Cardiac muscle cell (in vitro differentiated cells and primary cell): ENCODE results near the gene SLC35F6. TPM values are rescaled to one million over a fixed set of nuclear protein-coding genes. Genes with fewer than 3 reads are reported as not detected.

Experiments used
- DNase-seq, 2 donors: peaks; one replicate each; pipeline versions ENCODE4 v3.0.0 to v3.0.0-alpha.2; 2010 to 2017; ENCODE audit warnings: low read depth in 1 of 2, low spot score in 1 of 2
- H3K27ac ChIP-seq: fragments of 200-600 bp; sonication (generic); 2 replicates; pipeline ENCODE4 v1.5.1; 2016
- H3K27me3 ChIP-seq: fragments of 200-600 bp; sonication (generic); 2 replicates; pipeline ENCODE4 v1.6.0; 2016; ENCODE audit warnings: control low read depth
- H3K36me3 ChIP-seq: fragments of 200-600 bp; sonication (generic); 2 replicates; pipeline ENCODE4 v1.5.1; 2016; ENCODE audit warnings: control low read depth
- H3K4me1 ChIP-seq: fragments of 200-600 bp; sonication (generic); 2 replicates; pipeline ENCODE4 v1.8.1; 2017; ENCODE audit warnings: low read depth, mild to moderate bottlenecking, mixed run types
- H3K4me3 ChIP-seq: fragments of 200-600 bp; sonication (generic); 2 replicates; pipeline ENCODE4 v1.5.1; 2016; ENCODE audit warnings: mild to moderate bottlenecking
- H3K9me3 ChIP-seq: fragments of 200-600 bp; sonication (generic); 2 replicates; pipeline ENCODE4 v1.5.1; 2017; ENCODE audit warnings: low read depth, mild to moderate bottlenecking, control low read depth
- CTCF ChIP-seq: IDR thresholded peaks from 2 replicates; pipeline ENCODE4 v1.5.1; 2012; ENCODE audit warnings: low read depth, mild to moderate bottlenecking, low read length
- polyA plus RNA-seq: library from polyadenylated mRNA; unstranded; fragments of >200 nt; fragmentation: Nextera tagmentation; extraction: Ambion mirVana; gene quantifications from 2 replicates; pipeline ENCODE4 v1.2.1, GENCODE V29; 2016
- total RNA-seq: library from RNA; depleted of rRNA; stranded (reverse); fragments of >200 nt; gene quantifications from 2 replicates; pipeline ENCODE4 v1.2.3, GENCODE V29; 2016

SLC35F6 gene
- total and polyA plus RNA-seq, 2 experiments from 2014 or later, result 7.2 to 11.2 TPM

GRCh38 chr2:26816893-26817292 is 52.8 kb downstream of the SLC35F6 start:
- Histone ChIP-seq H3K9me3 (no peaks in the 10 kb centered on the region), H3K4me1 (no peaks in the 10 kb centered on the region), H3K4me3 (no peak overlapping the region), H3K27me3 (no peaks in the 10 kb centered on the region), H3K36me3 (no peaks in the 10 kb centered on the region), H3K27ac (no peak overlapping the region)
- TF ChIP-seq CTCF, result no peak
- peak in 1 of 2 donors; percentile 6 for DNase-seq

DNA sequence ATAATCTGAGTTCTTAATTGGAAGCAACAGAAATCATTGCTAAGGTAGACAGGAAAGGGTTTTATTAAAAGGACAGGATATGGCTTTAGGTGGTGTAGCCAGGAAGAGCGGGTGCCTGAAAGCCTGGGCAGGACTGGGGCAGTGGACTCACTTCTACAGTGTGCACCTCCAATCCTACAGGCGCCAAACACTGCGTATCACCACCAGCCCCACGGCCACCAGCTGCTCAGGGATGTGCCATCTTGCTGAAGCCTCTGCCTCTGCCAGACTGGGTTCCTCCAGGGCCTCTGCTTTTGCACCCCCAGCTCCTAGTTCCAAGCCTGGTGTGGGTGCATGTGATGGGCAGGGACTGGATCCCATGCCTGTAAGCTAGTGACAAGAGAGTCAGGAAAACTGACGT is 54.2 kb downstream of the SLC35F6 start:
- H3K4me1 ChIP-seq, result no peaks in the 10 kb centered on the region
- H3K27me3 ChIP-seq, result no peaks in the 10 kb centered on the region
- H3K27ac ChIP-seq, result no peak overlapping the region
- no peak for DNase-seq
- no peaks in the 10 kb centered on the region for H3K9me3 ChIP-seq
- TF ChIP-seq CTCF, result no peak
- H3K4me3 ChIP-seq, result no peak overlapping the region
- H3K36me3 ChIP-seq, result no peaks in the 10 kb centered on the region

DNA sequence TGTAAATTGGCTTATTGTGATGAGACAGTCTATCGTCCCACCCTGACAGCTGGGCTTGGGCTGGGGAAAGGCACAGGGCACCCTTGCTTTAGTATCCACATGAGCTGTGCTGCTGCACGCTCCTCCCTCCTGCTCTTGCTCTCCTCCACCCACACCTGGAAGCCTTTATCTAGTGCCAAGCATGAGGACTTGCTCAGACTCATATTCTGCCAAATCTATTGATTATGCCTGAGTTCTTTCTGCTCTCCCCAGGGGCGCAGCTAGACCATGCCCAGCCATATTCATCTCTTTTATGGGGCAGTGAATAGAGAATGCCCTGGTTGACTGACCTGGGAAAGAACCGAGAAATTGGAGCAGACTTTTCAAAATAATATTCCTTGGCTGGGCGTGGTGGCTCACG is 54.9 kb downstream of the SLC35F6 start:
- Histone ChIP-seq H3K9me3 (no peaks in the 10 kb centered on the region), H3K27me3 (no peaks in the 10 kb centered on the region), H3K27ac (no peak overlapping the region), H3K4me3 (no peak overlapping the region), H3K4me1 (no peaks in the 10 kb centered on the region), H3K36me3 (no peaks in the 10 kb centered on the region)
- DNase-seq, result no peak
- TF ChIP-seq CTCF, result no peak

GRCh38 chr2:26820932-26821331 is 56.8 kb downstream of the SLC35F6 start:
- DNase-seq, result no peak
- Histone ChIP-seq H3K9me3 (no peaks in the 10 kb centered on the region), H3K36me3 (no peaks in the 10 kb centered on the region), H3K27ac (no peak overlapping the region), H3K4me1 (no peaks in the 10 kb centered on the region), H3K27me3 (no peaks in the 10 kb centered on the region), H3K4me3 (no peak overlapping the region)
- TF ChIP-seq CTCF, result no peak

GRCh38 chr2:26822877-26823276 is 58.8 kb downstream of the SLC35F6 start:
- Histone ChIP-seq H3K27me3 (peaks cover 2% of the 10 kb centered on the region), H3K27ac (no peak overlapping the region), H3K4me1 (no peaks in the 10 kb centered on the region), H3K36me3 (no peaks in the 10 kb centered on the region), H3K9me3 (no peaks in the 10 kb centered on the region), H3K4me3 (no peak overlapping the region)
- DNase-seq, result no peak
- no peak for TF ChIP-seq CTCF

Other genes starting within 250 kb of the SLC35F6 start
- 0.49 TPM in 1 of 2 replicates, not detected in the other for gene CIB4, start 122.9 kb upstream of the SLC35F6 start, total RNA-seq
- not detected in 2 replicates for gene CIB4, start 122.9 kb upstream of the SLC35F6 start, polyA plus RNA-seq
- gene KCNK3, start 71.6 kb upstream of the SLC35F6 start, total RNA-seq, result 2.9 and 6.2 TPM in 2 replicates
- 3.1 and 3.5 TPM in 2 replicates for gene KCNK3, start 71.6 kb upstream of the SLC35F6 start, polyA plus RNA-seq
- gene CENPA, start 21.8 kb downstream of the SLC35F6 start, total RNA-seq, result 1.9 and 18.6 TPM in 2 replicates
- 5.1 and 51.8 TPM in 2 replicates for gene CENPA, start 21.8 kb downstream of the SLC35F6 start, polyA plus RNA-seq
- 4.1 and 4.5 TPM in 2 replicates for gene DPYSL5, start 83.8 kb downstream of the SLC35F6 start, total RNA-seq
- gene DPYSL5, start 83.8 kb downstream of the SLC35F6 start, polyA plus RNA-seq, result 3.7 and 5.6 TPM in 2 replicates
- 75.9 and 143 TPM in 2 replicates for gene MAPRE3, start 206.4 kb downstream of the SLC35F6 start, total RNA-seq
- 212 TPM in 2 replicates for gene MAPRE3, start 206.4 kb downstream of the SLC35F6 start, polyA plus RNA-seq